ENCODE measurements around the gene TEKTIP1. TPM values are rescaled to one million over a fixed set of nuclear protein-coding genes. Genes with fewer than 3 reads are reported as not detected.
A peak's percentile ranks its signal among the peaks of the same experiment; 100 is the strongest.

The TEKTIP1 gene
- polyA plus RNA-seq (ENCODE audit: insufficient read length), result 5.1 TPM
- long read RNA-seq, donor 1, result 0 reads
- long read RNA-seq, donor 2, result 0 reads
- long read RNA-seq, donor 3, result 0 reads
- long read RNA-seq, donor 4, result 0 reads
- long read RNA-seq, donor 5, result 0 reads
- long read RNA-seq, donor 6, result 0 reads
- long read RNA-seq, donor 7, partial matches to known transcripts, result 0 of 1 reads
- long read RNA-seq, donor 7, other reads (novel, unspliced or antisense), result 0 of 1 reads
- long read RNA-seq, donor 8, result 0 reads

- DNase-seq, result no peak
Measured at GRCh38 chr19:3538965-3539755, at the start of gene TEKTIP1. TSS of gene TEKTIP1 (plus strand) at chr19:3539174. CDS start at chr19:3539178, 4 bp downstream.

GRCh38 chr19:3491396-3492119 is 47.4 kb upstream of the TEKTIP1 start:
- no peak for DNase-seq

GRCh38 chr19:3492131-3492839 is 46.7 kb upstream of the TEKTIP1 start:
- DNase-seq, result no peak

GRCh38 chr19:3492919-3493318 is 46.1 kb upstream of the TEKTIP1 start:
- no peak for DNase-seq

GRCh38 chr19:3493651-3494050 is 45.3 kb upstream of the TEKTIP1 start:
- no peak for DNase-seq

GRCh38 chr19:3494051-3494450 is 44.9 kb upstream of the TEKTIP1 start:
- DNase-seq, result no peak

- no peak for DNase-seq
Measured at GRCh38 chr19:3494559-3494958, 44.4 kb upstream of the TEKTIP1 start.

GRCh38 chr19:3496392-3497273 is 42.3 kb upstream of the TEKTIP1 start:
- DNase-seq, result no peak

- no peak for DNase-seq
Measured at GRCh38 chr19:3497757-3498520, 41.0 kb upstream of the TEKTIP1 start.

GRCh38 chr19:3499738-3500428 is 39.1 kb upstream of the TEKTIP1 start:
- no peak for DNase-seq

GRCh38 chr19:3500429-3501101 is 38.4 kb upstream of the TEKTIP1 start, which contains the start of gene DOHH:
TSS of gene DOHH (minus strand) at chr19:3500674. CDS start at chr19:3496814, 3,860 bp downstream.
- peak; percentile 97 for DNase-seq

- no peak for DNase-seq
Measured at GRCh38 chr19:3501780-3502179, 37.2 kb upstream of the TEKTIP1 start.

GRCh38 chr19:3503036-3503572 is 35.9 kb upstream of the TEKTIP1 start:
- DNase-seq, result no peak

GRCh38 chr19:3504735-3505134 is 34.2 kb upstream of the TEKTIP1 start:
- DNase-seq, result no peak

- DNase-seq, result peak; percentile 98
Measured at GRCh38 chr19:3505598-3506383, 33.2 kb upstream of the TEKTIP1 start, which contains the start of gene FZR1. TSS of gene FZR1 (plus strand) at chr19:3506311. CDS start at chr19:3522990, 16,679 bp downstream.

- no peak for DNase-seq
Measured at GRCh38 chr19:3506384-3507340, 32.3 kb upstream of the TEKTIP1 start.
